Fibroblast of villous mesenchyme (primary cell): ENCODE results near the gene STON2. TPM values are rescaled to one million over a fixed set of nuclear protein-coding genes. Genes with fewer than 3 reads are reported as not detected.

Experiments used
- DNase-seq: peaks from one replicate; pipeline ENCODE4 v3.0.0-alpha.2; 2010; ENCODE audit warnings: low read depth
- H3K4me3 ChIP-seq: 2 replicates; pipeline ENCODE4 v1.5.1; 2011; ENCODE audit warnings: low read depth, mild to moderate bottlenecking, low read length
- total RNA-seq: library from RNA; depleted of rRNA; stranded (reverse); fragments of >200 nt; gene quantifications from 2 replicates; pipeline ENCODE4 v1.2.3, GENCODE V29; 2012
- TF ChIP-seq, protein P1 (sequence below): IDR thresholded peaks from 2 replicates; pipeline ENCODE4 v1.5.1; 2012; ENCODE audit warnings: low read depth, mild to moderate bottlenecking, low read length; ENCODE audit not compliant: insufficient read depth

STON2 gene
- total RNA-seq, 1 donor: not detected

DNA sequence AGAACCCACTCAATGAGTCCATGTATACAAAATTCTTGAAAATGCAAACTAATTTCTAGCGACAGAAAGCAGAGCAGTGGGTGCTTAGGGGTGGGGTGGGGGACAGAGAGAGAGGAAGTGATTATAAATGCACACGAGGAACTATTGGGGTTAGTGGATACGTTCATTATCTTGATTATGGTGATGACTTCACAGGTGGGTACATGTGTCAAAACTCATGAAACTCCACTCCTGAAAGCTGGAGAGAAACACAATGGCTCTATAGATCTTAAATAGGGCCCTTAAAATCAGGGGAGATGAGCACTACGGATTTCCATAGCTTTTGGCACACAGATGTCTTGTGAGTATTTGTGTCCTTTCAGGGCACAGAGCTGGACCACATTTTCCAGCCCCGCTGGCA, 59.9 kb downstream of the STON2 start:
- no peak for DNase-seq
- TF ChIP-seq, protein P1, sequence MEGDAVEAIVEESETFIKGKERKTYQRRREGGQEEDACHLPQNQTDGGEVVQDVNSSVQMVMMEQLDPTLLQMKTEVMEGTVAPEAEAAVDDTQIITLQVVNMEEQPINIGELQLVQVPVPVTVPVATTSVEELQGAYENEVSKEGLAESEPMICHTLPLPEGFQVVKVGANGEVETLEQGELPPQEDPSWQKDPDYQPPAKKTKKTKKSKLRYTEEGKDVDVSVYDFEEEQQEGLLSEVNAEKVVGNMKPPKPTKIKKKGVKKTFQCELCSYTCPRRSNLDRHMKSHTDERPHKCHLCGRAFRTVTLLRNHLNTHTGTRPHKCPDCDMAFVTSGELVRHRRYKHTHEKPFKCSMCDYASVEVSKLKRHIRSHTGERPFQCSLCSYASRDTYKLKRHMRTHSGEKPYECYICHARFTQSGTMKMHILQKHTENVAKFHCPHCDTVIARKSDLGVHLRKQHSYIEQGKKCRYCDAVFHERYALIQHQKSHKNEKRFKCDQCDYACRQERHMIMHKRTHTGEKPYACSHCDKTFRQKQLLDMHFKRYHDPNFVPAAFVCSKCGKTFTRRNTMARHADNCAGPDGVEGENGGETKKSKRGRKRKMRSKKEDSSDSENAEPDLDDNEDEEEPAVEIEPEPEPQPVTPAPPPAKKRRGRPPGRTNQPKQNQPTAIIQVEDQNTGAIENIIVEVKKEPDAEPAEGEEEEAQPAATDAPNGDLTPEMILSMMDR: no peak
- no peak overlapping the region for H3K4me3 ChIP-seq

DNA sequence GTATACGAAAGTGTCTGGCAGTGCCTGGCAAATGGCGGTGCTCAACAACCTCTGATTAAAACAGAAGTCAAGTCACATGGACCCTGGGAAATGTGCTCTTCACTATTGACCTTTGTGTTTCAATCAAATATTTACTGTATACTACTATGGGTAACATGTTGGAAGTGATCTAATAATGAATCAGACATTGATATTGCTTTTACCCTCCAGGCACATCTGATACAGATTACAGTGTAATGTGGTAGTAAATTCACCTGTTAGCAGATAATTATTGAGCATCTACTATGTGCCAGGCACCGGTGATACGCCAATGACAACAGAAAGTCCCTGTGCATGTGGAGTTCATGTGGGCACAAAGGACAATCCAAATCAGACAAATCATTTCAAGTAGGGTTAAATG, 63.1 kb downstream of the STON2 start:
- TF ChIP-seq, protein P1: no peak
- no peak overlapping the region for H3K4me3 ChIP-seq
- no peak for DNase-seq

DNA sequence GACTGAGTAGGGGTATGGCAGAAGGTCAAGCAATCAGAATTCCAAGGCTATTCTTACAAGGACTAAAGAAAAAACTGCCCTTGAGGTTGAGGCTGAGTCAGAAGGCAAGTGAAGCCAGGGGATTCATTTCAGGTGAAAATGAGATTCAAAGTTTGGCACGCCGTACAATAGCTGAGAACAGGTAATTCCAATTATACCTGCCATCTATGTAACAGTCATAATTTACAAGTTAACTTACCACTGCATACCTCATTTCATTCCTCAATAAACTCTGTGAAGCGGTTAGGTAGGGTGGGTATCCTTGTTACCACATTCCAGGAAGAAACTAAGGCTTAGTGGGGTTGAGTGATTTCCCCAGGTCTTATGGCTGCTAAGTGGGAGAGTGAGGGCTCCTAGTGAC, 64.1 kb downstream of the STON2 start:
- TF ChIP-seq, protein P1: no peak
- H3K4me3 ChIP-seq: no peak overlapping the region
- DNase-seq: no peak

DNA sequence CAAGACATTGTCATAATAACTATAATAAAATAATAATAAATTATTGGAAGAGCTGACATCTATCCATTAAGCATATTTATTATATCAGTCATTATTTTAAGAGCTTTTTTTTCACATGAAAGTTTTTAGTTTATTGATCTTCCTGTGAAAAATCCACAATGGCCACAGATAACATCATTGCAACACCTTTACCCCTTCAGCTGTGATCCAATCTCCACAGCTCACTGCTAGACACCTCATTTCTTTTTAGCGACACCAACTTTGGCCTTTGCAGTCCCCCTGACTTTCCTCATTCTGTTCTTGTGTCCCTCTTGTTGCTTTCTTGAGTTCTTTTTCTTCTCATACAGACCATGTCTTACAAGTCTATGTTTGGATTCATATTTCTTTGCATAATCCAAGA, 67.4 kb downstream of the STON2 start:
- no peak for DNase-seq
- TF ChIP-seq, protein P1: no peak
- no peak overlapping the region for H3K4me3 ChIP-seq

DNA sequence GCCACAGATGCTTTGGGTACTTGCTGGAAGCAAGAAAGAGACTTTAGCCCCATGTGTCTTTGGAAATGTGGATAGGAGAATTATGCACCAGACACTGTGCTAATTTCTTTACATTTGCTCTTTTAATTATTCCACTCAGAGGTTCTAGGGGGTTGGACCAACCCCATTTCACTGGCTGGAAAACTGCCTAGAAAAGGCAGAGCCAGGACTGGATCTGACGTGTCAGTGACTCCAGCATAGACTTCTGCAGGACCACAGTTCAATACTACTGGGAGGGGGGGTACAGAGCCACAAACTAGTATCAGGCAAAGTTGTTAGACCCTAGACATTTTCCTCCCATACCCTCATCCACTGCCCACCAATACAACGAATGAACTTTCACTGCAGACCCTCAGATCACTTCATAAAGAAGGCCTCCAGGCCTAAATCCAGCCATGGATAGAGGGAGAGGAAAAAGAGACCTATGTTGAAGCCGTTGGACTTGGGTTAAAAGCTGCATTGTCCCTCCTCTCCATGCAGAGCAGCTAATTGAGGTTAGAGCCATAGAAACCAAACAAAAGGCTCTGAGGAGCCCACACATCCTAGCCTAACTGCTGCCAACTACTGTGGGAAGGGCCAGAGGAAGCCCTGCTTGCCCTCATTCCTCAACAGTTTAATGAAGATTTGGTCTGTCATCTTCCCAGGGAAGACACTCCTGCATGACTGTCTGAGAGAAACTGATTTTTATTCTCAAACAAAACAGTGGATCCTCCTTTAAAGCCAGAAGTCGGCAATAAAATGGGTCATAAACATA, 68.7 kb downstream of the STON2 start:
- TF ChIP-seq, protein P1: no peak
- no peak overlapping the region for H3K4me3 ChIP-seq
- DNase-seq: no peak

DNA sequence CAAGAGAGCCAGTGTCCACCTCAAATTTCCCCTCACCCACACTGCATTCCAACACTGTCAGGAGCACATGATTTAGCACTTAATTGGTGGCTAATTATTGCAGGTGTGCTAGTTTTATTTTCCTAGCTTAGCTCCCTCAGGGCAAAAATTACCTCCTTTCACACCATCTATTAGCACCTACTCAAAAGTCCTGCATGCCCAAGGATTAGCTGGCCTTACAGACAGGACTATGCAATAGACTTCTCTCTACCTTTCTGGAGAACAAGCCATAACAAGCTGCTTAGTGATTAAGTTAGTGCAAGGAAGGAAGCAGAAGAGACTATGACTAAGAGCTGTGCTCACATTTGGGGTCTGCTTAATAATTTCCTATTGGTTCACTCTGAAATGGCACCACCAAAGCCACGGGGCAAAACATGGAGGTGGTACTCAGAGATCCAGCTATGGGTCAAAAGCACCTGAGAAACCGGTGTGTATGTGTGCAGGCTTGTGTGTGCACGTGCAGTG, 69.5 kb downstream of the STON2 start:
- no peak overlapping the region for H3K4me3 ChIP-seq
- no peak for DNase-seq
- TF ChIP-seq, protein P1: no peak
